CD8-positive, alpha-beta memory T cell (primary cell): ENCODE measurements around the gene LMBR1. TPM values are rescaled to one million over a fixed set of nuclear protein-coding genes. Genes with fewer than 3 reads are reported as not detected.
A peak's percentile ranks its signal among the peaks of the same experiment; 100 is the strongest.
"Not testable (repeated sequence)": the region's sequence is repeated elsewhere in the genome, so short reads cannot be mapped to it uniquely, and the experiment has no call there.

ENCODE experiments used
- CTCF ChIA-PET: fragments of 350-600 bp; sonication (Branson Sonifier 250); formaldehyde crosslinking; loops from one replicate; lab custom pipeline; 2021; ENCODE audit warnings: antibody characterized with exemption; lab: Charles Lee
- POLR2A ChIA-PET: fragments of 350-600 bp; sonication (Branson Sonifier 250); formaldehyde crosslinking; loops from one replicate; lab custom pipeline; 2021; ENCODE audit warnings: antibody characterized with exemption; lab: Charles Lee
- DNase-seq, 5 donors: peaks; one replicate each; pipeline versions ENCODE4 v3.0.0 to v3.0.0-alpha.2; 2020 to 2022; ENCODE audit warnings: mixed read lengths in 1 of 5
- H3K27ac ChIP-seq: one replicate; pipeline ENCODE4 v1.7.0; 2013; ENCODE audit warnings: low read depth, mild to moderate bottlenecking, low read length, moderate library complexity
- H3K27me3 ChIP-seq: 2 replicates; pipeline ENCODE4 v1.7.0; 2013; ENCODE audit warnings: low read length, mild to moderate bottlenecking; ENCODE audit not compliant: insufficient read depth, poor library complexity, severe bottlenecking
- H3K36me3 ChIP-seq: 2 replicates; pipeline ENCODE4 v1.7.0; 2013; ENCODE audit warnings: mild to moderate bottlenecking, low read length, moderate library complexity; ENCODE audit not compliant: insufficient read depth
- H3K4me1 ChIP-seq: 2 replicates; pipeline ENCODE4 v1.7.0; 2013; ENCODE audit warnings: mild to moderate bottlenecking, low read length, moderate library complexity; ENCODE audit not compliant: insufficient read depth
- H3K4me3 ChIP-seq: 2 replicates; pipeline ENCODE4 v1.7.0; 2013; ENCODE audit warnings: mild to moderate bottlenecking, low read length
- H3K9me3 ChIP-seq: 2 replicates; pipeline ENCODE4 v1.7.0; 2013; ENCODE audit warnings: mild to moderate bottlenecking, low read length
- H3K27ac Mint-ChIP-seq, 8 donors: one replicate each; pipeline ENCODE4 v1.8.0; 2020 to 2021; ENCODE audit warnings: mixed read lengths in 8 of 8, mild to moderate bottlenecking in 6 of 8, inconsistent platforms in 3 of 8, moderate library complexity in 3 of 8
- H3K27me3 Mint-ChIP-seq, 2 donors: one replicate each; pipeline ENCODE4 v1.8.0; 2020 to 2021; ENCODE audit warnings: mixed read lengths in 2 of 2, mild to moderate bottlenecking in 1 of 2, moderate library complexity in 1 of 2
- H3K36me3 Mint-ChIP-seq, 3 donors: one replicate each; pipeline ENCODE4 v1.8.0; 2020 to 2021; ENCODE audit warnings: mixed read lengths in 3 of 3, inconsistent platforms in 1 of 3, mild to moderate bottlenecking in 1 of 3
- H3K4me1 Mint-ChIP-seq, 3 donors: one replicate each; pipeline ENCODE4 v1.8.0; 2020 to 2021; ENCODE audit warnings: mixed read lengths in 3 of 3, inconsistent platforms in 1 of 3, mild to moderate bottlenecking in 1 of 3
- H3K4me3 Mint-ChIP-seq, 7 donors: one replicate each; pipeline ENCODE4 v1.8.0; 2020 to 2021; ENCODE audit warnings: mixed read lengths in 7 of 7, mild to moderate bottlenecking in 6 of 7, moderate library complexity in 4 of 7, inconsistent platforms in 2 of 7
- H3K9me3 Mint-ChIP-seq, 5 donors: one replicate each; pipeline ENCODE4 v1.8.0; 2020 to 2022; ENCODE audit warnings: mixed read lengths in 5 of 5, mild to moderate bottlenecking in 3 of 5, moderate library complexity in 2 of 5, inconsistent platforms in 1 of 5
- polyA plus RNA-seq: library from polyadenylated mRNA; unstranded; fragments of 300-500 nt; fragmentation: Illumina TruSeq; gene quantifications from one replicate; pipeline ENCODE4 v1.2.3, GENCODE V29; 2021
- total RNA-seq, 2 experiments: library from RNA; stranded (reverse); gene quantifications; one replicate each; pipeline ENCODE4 v1.2.3, GENCODE V29; 2021

Gene LMBR1
- total and polyA plus RNA-seq, 3 experiments from 2014 or later = 26.8 to 51.9 (median 49.2) TPM

DNA sequence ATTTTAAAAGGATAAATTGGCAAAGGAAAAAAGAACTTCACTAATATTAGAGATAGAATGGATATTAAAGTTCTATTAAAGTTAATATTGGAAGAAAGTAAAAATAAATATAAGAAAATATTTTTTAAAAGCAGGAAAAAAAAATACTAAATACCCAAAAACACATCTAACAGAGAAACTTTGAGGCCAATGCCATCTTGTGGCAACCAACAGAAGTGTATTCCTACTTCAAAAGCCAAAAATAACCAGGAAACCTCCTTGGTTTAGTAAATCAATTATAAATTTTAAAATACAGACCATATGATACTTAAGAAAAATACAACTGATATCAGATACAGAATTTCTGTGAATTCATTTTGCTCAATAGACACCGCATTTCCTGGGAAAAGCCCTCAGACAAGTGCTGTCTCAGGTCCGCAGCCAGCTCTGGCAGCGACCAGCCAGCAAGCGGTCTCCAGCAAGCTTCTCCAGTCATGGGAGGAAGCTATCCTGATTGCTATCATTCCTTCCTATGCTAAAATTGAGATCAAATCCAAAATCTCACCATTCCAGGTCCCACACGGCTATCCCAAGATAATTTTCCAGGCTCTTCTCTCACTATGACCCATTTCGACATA, 65.3 kb downstream of the LMBR1 start:
- Histone ChIP-seq H3K4me3 (no peak overlapping the region), H3K27ac (no peak overlapping the region), H3K27me3 (no peaks in the 10 kb centered on the region), H3K4me1 (no peaks in the 10 kb centered on the region), H3K9me3 (no peaks in the 10 kb centered on the region), H3K36me3 (no peaks in the 10 kb centered on the region)
- Mint-ChIP-seq H3K4me1 (peaks cover 0 to 7% (median 0%) of the 10 kb centered on the region in 3 donors), H3K4me3 (no peak overlapping the region), H3K27me3 (peaks cover 0 to 3% of the 10 kb centered on the region in 2 donors), H3K27ac (peak overlapping the region in 4 of 8 donors; percentile 5 to 77 (median 12)), H3K9me3 (no peaks in the 10 kb centered on the region), H3K36me3 (peaks cover 4 to 43% (median 9%) of the 10 kb centered on the region in 3 donors)
- no peak for DNase-seq
- ChIA-PET POLR2A (no interaction called here), CTCF (no interaction called here)

DNA sequence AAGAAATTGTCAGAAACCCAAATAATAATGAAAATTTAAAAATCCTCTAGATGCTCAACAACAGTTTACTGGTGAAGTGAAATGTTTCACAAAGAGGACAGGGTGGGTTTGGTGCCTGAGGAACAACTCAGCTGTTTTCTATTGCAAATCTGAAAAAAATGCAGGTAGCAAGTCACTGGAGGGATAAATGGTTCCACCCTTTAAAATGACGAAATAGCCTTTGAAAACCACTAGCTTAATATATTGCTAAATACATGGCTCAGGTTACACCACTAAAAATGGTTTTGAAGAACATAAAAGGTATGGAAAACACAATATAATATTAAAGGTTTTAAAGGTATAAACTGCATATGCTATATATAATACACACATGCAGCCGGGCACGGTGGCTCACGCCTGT, 69.5 kb downstream of the LMBR1 start:
- Mint-ChIP-seq H3K4me1 (peaks cover 0 to 4% (median 0%) of the 10 kb centered on the region in 3 donors), H3K4me3 (no peak overlapping the region), H3K27ac (no peak overlapping the region), H3K27me3 (no peaks in the 10 kb centered on the region), H3K36me3 (peaks cover 0 to 43% (median 8%) of the 10 kb centered on the region in 3 donors), H3K9me3 (no peaks in the 10 kb centered on the region)
- POLR2A ChIA-PET = no interaction called here
- no peaks in the 10 kb centered on the region for H3K9me3 ChIP-seq
- no peaks in the 10 kb centered on the region for H3K27me3 ChIP-seq
- no peak overlapping the region for H3K27ac ChIP-seq
- DNase-seq = no peak
- H3K4me3 ChIP-seq = no peak overlapping the region
- no peaks in the 10 kb centered on the region for H3K4me1 ChIP-seq
- CTCF ChIA-PET = no interaction called here
- no peaks in the 10 kb centered on the region for H3K36me3 ChIP-seq

- CTCF ChIA-PET = interaction anchor here (1.3 kb wide), 1 partner anchor 42 kb away, joined by 3 read pairs; no protein-coding TSS in a partner anchor
Measured at GRCh38 chr7:156820445-156821063, 72.4 kb downstream of the LMBR1 start.

DNA sequence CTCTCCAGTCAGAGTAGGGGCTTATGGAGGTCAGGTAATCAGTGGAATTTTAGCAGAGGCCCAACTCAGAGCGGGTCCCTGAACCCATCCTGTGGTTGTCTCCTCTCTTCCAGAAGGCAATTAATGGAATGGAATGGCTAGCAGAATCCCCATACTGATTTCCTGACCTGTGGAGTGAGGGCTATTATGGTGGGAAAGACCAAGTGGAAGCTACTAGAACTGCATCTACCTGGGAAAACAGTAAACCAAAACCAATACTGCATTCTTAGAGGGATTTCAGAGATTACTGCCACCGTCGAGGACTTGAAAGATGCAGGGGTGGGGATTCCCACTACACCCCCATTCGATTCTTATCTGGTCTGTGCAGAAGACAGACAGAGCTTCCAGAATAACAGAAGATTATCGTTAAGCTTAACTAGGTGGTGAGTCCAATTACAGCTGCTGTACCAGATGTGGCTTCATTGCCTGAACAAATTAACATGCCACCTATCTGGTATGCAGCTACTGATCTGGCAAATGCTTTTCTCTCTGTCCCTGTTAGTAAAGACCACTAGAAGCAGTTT, 73.2 kb downstream of the LMBR1 start:
- DNase-seq = no peak

More at GRCh38 chr7:156820445-156821063, 72.4 kb downstream of the LMBR1 start:
- H3K4me1 Mint-ChIP-seq = no peaks in the 10 kb centered on the region
- H3K4me3 Mint-ChIP-seq = no peak overlapping the region
- H3K27ac Mint-ChIP-seq = no peak overlapping the region
- H3K9me3 ChIP-seq = no peaks in the 10 kb centered on the region
- H3K27me3 ChIP-seq = no peaks in the 10 kb centered on the region
- no peak for DNase-seq
- no peaks in the 10 kb centered on the region for H3K36me3 ChIP-seq
- no peaks in the 10 kb centered on the region for H3K9me3 Mint-ChIP-seq
- H3K36me3 Mint-ChIP-seq = peaks cover 0 to 39% (median 10%) of the 10 kb centered on the region in 3 donors
- POLR2A ChIA-PET = no interaction called here
- no peak overlapping the region for H3K4me3 ChIP-seq
- no peak overlapping the region for H3K27ac ChIP-seq
- H3K27me3 Mint-ChIP-seq = no peaks in the 10 kb centered on the region
- no peaks in the 10 kb centered on the region for H3K4me1 ChIP-seq

GRCh38 chr7:156818133-156818532, 74.8 kb downstream of the LMBR1 start:
- Histone ChIP-seq H3K27me3 (no peaks in the 10 kb centered on the region), H3K9me3 (no peaks in the 10 kb centered on the region), H3K27ac (no peak overlapping the region), H3K4me1 (no peaks in the 10 kb centered on the region), H3K4me3 (no peak overlapping the region), H3K36me3 (no peaks in the 10 kb centered on the region)
- no peaks in the 10 kb centered on the region for H3K9me3 Mint-ChIP-seq
- CTCF ChIA-PET = no interaction called here
- H3K4me1 Mint-ChIP-seq = no peaks in the 10 kb centered on the region
- no peak overlapping the region for H3K4me3 Mint-ChIP-seq
- peaks cover 0 to 34% (median 12%) of the 10 kb centered on the region in 3 donors for H3K36me3 Mint-ChIP-seq
- POLR2A ChIA-PET = no interaction called here
- H3K27ac Mint-ChIP-seq = no peak overlapping the region
- no peaks in the 10 kb centered on the region for H3K27me3 Mint-ChIP-seq
- DNase-seq = no peak

More for the DNA sequence above, 73.2 kb downstream of the LMBR1 start:
- Mint-ChIP-seq H3K36me3 (peaks cover 0 to 35% (median 8%) of the 10 kb centered on the region in 3 donors), H3K27me3 (no peaks in the 10 kb centered on the region), H3K4me1 (no peaks in the 10 kb centered on the region), H3K4me3 (no peak overlapping the region), H3K27ac (no peak overlapping the region), H3K9me3 (no peaks in the 10 kb centered on the region)
- CTCF ChIA-PET = interaction anchor here (1.3 kb wide), 1 partner anchor 41 kb away, joined by 3 read pairs; no protein-coding TSS in a partner anchor
- no peak overlapping the region for H3K27ac ChIP-seq
- POLR2A ChIA-PET = no interaction called here
- no peaks in the 10 kb centered on the region for H3K9me3 ChIP-seq
- H3K27me3 ChIP-seq = no peaks in the 10 kb centered on the region
- no peaks in the 10 kb centered on the region for H3K4me1 ChIP-seq
- no peaks in the 10 kb centered on the region for H3K36me3 ChIP-seq
- no peak overlapping the region for H3K4me3 ChIP-seq

GRCh38 chr7:156816943-156817572, 75.9 kb downstream of the LMBR1 start:
- ChIA-PET POLR2A (no interaction called here), CTCF (no interaction called here)
- no peak overlapping the region for H3K27ac ChIP-seq
- H3K4me1 Mint-ChIP-seq = no peaks in the 10 kb centered on the region
- no peak for DNase-seq
- no peaks in the 10 kb centered on the region for H3K9me3 ChIP-seq
- H3K27me3 ChIP-seq = no peaks in the 10 kb centered on the region
- H3K36me3 ChIP-seq = no peaks in the 10 kb centered on the region
- H3K4me1 ChIP-seq = no peaks in the 10 kb centered on the region
- H3K27ac Mint-ChIP-seq = peak overlapping the region in 1 of 8 donors; percentile 13
- H3K4me3 Mint-ChIP-seq = no peak overlapping the region
- H3K27me3 Mint-ChIP-seq = no peaks in the 10 kb centered on the region
- H3K9me3 Mint-ChIP-seq = no peaks in the 10 kb centered on the region
- H3K4me3 ChIP-seq = no peak overlapping the region
- H3K36me3 Mint-ChIP-seq = peaks cover under 1 to 42% (median 18%) of the 10 kb centered on the region in 3 donors

DNA sequence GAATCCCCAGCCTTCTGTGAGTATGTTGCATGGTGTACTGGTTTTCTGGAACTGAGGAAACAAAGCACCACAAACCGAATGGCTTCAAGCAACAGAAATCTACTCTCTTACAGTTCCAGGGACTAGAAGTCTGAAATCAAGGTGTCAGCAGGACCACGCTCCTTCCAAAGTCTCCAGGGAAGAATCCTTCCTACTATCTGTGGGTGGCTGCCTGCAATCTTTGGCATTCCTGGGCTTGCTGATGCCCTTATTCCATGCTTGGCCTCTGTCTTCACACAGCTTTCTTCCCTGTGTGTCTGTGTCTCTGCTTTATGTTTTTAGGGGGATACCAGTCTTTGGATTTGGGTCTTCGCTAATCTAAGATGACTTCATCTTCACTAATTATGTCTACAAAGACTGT, 81.3 kb downstream of the LMBR1 start:
- H3K36me3 ChIP-seq = no peaks in the 10 kb centered on the region
- Mint-ChIP-seq H3K4me3 (no peak overlapping the region), H3K36me3 (peaks cover 5 to 41% (median 16%) of the 10 kb centered on the region in 3 donors), H3K27ac (peak overlapping the region in 2 of 8 donors; percentile 1 to 6), H3K27me3 (no peaks in the 10 kb centered on the region), H3K4me1 (no peaks in the 10 kb centered on the region), H3K9me3 (no peaks in the 10 kb centered on the region)
- DNase-seq = no peak
- CTCF ChIA-PET = no interaction called here
- H3K9me3 ChIP-seq = no peaks in the 10 kb centered on the region
- H3K27ac ChIP-seq = no peak overlapping the region
- POLR2A ChIA-PET = no interaction called here
- no peak overlapping the region for H3K4me3 ChIP-seq
- no peaks in the 10 kb centered on the region for H3K4me1 ChIP-seq
- no peaks in the 10 kb centered on the region for H3K27me3 ChIP-seq

DNA sequence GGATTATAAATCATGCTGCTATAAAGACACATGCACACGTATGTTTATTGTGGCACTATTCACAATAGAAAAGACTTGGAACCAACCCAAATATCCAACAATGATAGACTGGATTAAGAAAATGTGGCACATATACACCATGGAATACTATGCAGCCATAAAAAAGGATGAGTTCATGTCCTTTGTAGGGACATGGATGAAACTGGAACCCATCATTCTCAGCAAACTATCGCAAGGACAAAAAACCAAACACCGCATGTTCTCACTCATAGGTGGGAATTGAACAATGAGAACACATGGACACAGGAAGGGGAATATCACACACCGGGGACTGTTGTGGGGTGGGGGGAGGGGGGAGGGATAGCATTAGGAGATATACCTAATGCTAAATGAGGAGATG, 89.3 kb downstream of the LMBR1 start:
- POLR2A ChIA-PET, H3K4me1 Mint-ChIP-seq, H3K9me3 ChIP-seq, H3K4me3 Mint-ChIP-seq, H3K9me3 Mint-ChIP-seq, H3K36me3 ChIP-seq, H3K4me3 ChIP-seq, H3K4me1 ChIP-seq, CTCF ChIA-PET, H3K27me3 Mint-ChIP-seq, H3K27me3 ChIP-seq, H3K27ac Mint-ChIP-seq, DNase-seq, H3K27ac ChIP-seq: not testable (repeated sequence)
- peaks cover 5 to 53% (median 12%) of the 10 kb centered on the region in 3 donors for H3K36me3 Mint-ChIP-seq
